Measurements from ENCODE around the gene DPP8. TPM values are rescaled to one million over a fixed set of nuclear protein-coding genes. Genes with fewer than 3 reads are reported as not detected.

Gene DPP8
- total and polyA plus RNA-seq, 2 donors (not counting 3 experiments of a cell fraction or from before 2014, with no cell fraction given) = 12.1 to 35.3 TPM

DNA sequence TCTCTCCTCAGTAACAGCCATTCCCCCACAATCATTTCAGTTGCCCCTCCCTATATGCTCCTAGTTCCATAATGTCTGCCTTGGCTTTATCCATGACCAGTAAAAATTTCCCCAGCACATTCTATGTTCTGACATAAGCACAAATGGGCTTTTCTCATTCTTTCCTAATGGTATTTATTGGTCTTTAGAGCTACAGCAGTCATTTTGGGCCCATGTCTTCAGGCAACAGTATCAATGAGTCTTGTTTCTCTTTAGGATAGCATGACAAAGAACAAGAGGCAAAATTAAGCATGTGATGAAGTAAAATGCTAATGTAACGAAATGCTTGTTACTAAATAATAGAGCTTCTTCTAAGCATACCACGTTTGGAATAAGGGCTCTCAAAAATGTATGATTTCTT lies 8.2 kb downstream of the DPP8 start:
- ChIA-PET POLR2A (no interaction called here), CTCF (no interaction called here)
- DNase-seq (ENCODE audit: low read depth, low spot score) = no peak
- TF ChIP-seq EZH2 (IDR thresholded peaks at IDR 0.05; ENCODE audit: borderline replicate concordance, low read depth, low read length, severe bottlenecking) (no peak), JUN (IDR thresholded peaks at IDR 0.05; ENCODE audit: borderline replicate concordance, insufficient read depth, insufficient read length, low read depth) (no peak), MYC (IDR thresholded peaks at IDR 0.05; ENCODE audit: low read depth, low read length) (no peak), FOS (IDR thresholded peaks at IDR 0.05; ENCODE audit: borderline replicate concordance, insufficient read depth, low read length) (no peak), POLR2A (IDR thresholded peaks at IDR 0.05; ENCODE audit: low read depth, low read length) (no peak), POLR2AphosphoS5 (IDR thresholded peaks at IDR 0.05; ENCODE audit: insufficient read depth, low read depth, low read length) (no peak), GATA2 (IDR thresholded peaks at IDR 0.05; ENCODE audit: insufficient read depth, insufficient read length, low read depth, low read length) (no peak)
- TF ChIP-seq, protein P1, sequence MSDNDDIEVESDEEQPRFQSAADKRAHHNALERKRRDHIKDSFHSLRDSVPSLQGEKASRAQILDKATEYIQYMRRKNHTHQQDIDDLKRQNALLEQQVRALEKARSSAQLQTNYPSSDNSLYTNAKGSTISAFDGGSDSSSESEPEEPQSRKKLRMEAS (IDR thresholded peaks at IDR 0.05; ENCODE audit: insufficient read depth, insufficient read length) = no peak
- TF ChIP-seq, protein P2, sequence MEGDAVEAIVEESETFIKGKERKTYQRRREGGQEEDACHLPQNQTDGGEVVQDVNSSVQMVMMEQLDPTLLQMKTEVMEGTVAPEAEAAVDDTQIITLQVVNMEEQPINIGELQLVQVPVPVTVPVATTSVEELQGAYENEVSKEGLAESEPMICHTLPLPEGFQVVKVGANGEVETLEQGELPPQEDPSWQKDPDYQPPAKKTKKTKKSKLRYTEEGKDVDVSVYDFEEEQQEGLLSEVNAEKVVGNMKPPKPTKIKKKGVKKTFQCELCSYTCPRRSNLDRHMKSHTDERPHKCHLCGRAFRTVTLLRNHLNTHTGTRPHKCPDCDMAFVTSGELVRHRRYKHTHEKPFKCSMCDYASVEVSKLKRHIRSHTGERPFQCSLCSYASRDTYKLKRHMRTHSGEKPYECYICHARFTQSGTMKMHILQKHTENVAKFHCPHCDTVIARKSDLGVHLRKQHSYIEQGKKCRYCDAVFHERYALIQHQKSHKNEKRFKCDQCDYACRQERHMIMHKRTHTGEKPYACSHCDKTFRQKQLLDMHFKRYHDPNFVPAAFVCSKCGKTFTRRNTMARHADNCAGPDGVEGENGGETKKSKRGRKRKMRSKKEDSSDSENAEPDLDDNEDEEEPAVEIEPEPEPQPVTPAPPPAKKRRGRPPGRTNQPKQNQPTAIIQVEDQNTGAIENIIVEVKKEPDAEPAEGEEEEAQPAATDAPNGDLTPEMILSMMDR (IDR thresholded peaks at IDR 0.05; ENCODE audit: extremely low read depth in 1 of 2, insufficient read depth in 1 of 2, low read depth in 1 of 2, low read length in 2 of 2) = no peak
- Histone ChIP-seq H4K20me1 (replicated peaks; ENCODE audit: control insufficient read depth, extremely low read depth, insufficient read depth, low read length) (no peaks in the 10 kb centered on the region), H3K27me3 (ENCODE audit: control insufficient read depth in 2 of 2, insufficient read depth in 2 of 2, low read length in 2 of 2) (no peaks in the 10 kb centered on the region), H3K36me3 (ENCODE audit: control insufficient read depth in 2 of 2, extremely low read depth in 1 of 2, insufficient read depth in 2 of 2, low read length in 2 of 2) (peaks cover 5 to 6% of the 10 kb centered on the region in 2 experiments), H2AFZ (ENCODE audit: low read depth, low read length) (no peak overlapping the region), H3K9me3 (replicated peaks; ENCODE audit: control insufficient read depth, insufficient read depth, low read length) (no peaks in the 10 kb centered on the region), H3K4me2 (ENCODE audit: insufficient read depth, low read length) (no peak overlapping the region), H3K9ac (replicated peaks; ENCODE audit: extremely low read depth, insufficient read depth, low read length) (no peak overlapping the region), H3K4me3 (replicated peaks in 1 of 3; ENCODE audit: insufficient read depth in 1 of 3, low read depth in 1 of 3, low read length in 3 of 3) (no peak overlapping the region), H3K79me2 (ENCODE audit: control insufficient read depth, insufficient read depth, low read length) (peaks cover 9% of the 10 kb centered on the region), H3K9me1 (replicated peaks; ENCODE audit: control insufficient read depth, extremely low read depth, insufficient read depth, low read length) (no peaks in the 10 kb centered on the region), H3K27ac (ENCODE audit: insufficient read depth, low read depth, low read length) (no peak overlapping the region), H3K4me1 (ENCODE audit: control insufficient read depth, extremely low read depth, insufficient read depth, low read length) (peaks cover 6% of the 10 kb centered on the region)
- dilution Hi-C loops (cut with MboI; ENCODE audit: extremely low pct_ligation_motif_present, low sequenced_read_pairs) (no loop called here), intact Hi-C loops (cut with micrococcal nuclease) (no loop called here)
- BruUV-seq (replicated peaks) = no TSS peak
- no peak for FAIRE-seq

Data from endothelial cell of umbilical vein (primary cell).